ENCODE results near the gene GTPBP6.

DNA sequence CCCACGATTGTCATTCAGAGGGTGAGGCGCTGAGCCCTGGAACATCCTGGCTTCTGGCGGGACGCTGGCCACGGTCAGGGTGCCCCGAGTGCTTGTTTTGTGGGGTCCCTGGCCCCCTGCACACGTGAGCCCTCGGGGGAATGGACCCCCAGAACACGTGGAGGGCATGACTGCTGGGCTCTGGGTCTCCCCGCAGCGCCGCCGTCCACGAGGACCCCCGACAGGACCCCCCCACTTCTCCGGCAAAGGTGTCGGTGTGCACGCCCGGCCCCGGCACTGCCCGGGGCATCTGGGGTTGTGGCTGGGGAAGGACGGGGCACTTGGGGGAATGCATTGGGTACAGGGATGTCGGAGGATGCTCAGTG lies 13.9 kb upstream of the GTPBP6 start:
- TF ChIP-seq, protein P1, sequence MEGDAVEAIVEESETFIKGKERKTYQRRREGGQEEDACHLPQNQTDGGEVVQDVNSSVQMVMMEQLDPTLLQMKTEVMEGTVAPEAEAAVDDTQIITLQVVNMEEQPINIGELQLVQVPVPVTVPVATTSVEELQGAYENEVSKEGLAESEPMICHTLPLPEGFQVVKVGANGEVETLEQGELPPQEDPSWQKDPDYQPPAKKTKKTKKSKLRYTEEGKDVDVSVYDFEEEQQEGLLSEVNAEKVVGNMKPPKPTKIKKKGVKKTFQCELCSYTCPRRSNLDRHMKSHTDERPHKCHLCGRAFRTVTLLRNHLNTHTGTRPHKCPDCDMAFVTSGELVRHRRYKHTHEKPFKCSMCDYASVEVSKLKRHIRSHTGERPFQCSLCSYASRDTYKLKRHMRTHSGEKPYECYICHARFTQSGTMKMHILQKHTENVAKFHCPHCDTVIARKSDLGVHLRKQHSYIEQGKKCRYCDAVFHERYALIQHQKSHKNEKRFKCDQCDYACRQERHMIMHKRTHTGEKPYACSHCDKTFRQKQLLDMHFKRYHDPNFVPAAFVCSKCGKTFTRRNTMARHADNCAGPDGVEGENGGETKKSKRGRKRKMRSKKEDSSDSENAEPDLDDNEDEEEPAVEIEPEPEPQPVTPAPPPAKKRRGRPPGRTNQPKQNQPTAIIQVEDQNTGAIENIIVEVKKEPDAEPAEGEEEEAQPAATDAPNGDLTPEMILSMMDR (IDR thresholded peaks at IDR 0.05): no peak
- no peak for TF ChIP-seq EP300 (IDR thresholded peaks at IDR 0.05)
